HG02759 (cell line): Measurements from ENCODE around the gene SERPINE2.

Experiments
- ATAC-seq: cut with Tn5 transposase; IDR thresholded peaks from one replicate; pipeline ENCODE4 v1.9.1; 2021; ENCODE audit warnings: mild to moderate bottlenecking, moderate library complexity; ENCODE audit not compliant: unreplicated experiment

SERPINE2 gene

DNA sequence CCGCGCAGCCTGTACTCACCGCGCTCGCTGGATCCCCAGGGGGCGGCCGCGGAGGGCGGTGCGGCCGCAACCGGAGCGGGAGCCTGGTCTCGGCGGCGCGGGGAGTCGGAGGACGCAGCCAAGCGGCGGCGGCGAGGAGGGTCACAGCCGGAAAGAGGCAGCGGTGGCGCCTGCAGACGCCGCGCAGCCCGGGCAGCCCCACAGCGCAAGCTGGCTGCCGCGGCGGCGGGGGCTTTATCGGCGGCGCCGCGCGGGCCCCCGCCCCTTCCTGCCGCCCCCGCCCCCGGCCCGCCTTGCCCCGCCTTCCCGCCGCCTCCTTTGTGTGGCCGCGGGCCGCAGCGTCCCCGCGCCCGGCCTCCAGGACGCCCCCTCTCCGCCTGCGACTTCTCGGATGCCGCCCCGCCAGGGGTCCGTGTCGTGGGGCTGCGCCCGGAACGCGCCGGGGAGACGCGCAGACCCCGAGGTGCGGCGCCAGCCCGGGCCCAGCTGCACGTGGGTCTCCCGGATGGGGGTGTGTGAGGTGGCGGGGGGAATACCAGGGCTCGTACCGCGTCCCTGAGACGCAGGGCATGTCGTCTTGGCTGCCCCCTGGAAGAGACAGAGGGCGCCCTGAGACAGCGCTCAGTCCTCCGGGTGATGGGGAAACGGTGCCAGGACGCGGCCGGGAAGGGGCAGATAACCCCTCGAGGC, at the start of gene SERPINE2:
SERPINE2 (minus strand) TSS at position 207 of the 690 bp plus-strand sequence. CDS start 37,386 bp downstream, outside the sequence.
- ATAC-seq: peak; percentile 63

DNA sequence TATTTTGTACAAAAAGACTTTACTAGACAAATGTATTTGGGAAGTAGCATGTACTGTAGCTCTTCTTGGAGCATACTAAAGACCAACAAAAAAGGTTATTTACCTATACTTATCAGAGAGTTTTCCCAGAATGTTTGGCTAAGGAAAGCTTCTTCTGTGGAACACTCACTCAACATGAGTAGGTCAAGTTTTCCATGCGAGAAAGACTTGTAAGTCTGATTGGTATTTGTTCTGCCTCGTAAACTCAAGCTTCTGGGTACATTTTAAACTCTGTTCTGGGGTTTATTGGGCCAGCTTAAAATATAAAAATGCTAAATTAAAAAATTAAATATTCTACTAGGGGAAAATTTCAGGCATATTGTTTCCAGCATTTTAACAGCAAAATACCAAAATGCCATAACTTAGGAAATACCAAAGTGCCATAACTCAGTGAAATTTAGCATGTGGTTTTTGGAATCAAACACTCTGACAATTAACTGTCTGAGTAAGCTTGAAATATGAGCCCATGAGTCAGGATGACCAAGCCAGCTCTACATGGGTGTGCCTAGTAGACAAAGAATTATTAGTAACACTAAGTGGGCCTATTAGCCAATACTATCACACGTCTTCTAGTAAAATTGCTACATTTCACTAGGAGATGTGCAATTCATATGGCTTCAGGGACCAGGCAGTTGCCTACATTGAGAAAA, 47.3 kb upstream of the SERPINE2 start:
- ATAC-seq: no peak

GRCh38 chr2:224085811-224086210, 46.7 kb upstream of the SERPINE2 start:
- no peak for ATAC-seq

DNA sequence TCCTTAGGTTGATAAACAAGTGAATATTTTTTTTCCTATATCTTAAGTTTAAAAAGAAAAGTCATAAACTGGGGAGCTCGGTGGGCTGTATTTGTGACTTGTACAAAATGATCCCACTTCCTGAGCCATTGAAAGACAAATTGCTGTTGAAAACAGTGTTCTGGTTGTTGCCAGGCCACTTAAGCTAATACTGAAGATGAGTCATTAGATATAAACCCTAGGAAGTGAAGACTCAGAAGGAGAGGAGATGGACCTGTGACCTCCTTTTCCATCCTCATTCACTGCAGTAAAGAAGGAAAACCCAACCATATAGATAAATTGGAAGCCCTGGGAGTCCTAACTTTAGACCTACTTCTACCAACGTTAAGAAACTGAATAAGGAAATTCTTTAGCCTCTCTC, 46.2 kb upstream of the SERPINE2 start:
- no peak for ATAC-seq

GRCh38 chr2:224084266-224084892, 45.3 kb upstream of the SERPINE2 start:
- ATAC-seq: no peak

DNA sequence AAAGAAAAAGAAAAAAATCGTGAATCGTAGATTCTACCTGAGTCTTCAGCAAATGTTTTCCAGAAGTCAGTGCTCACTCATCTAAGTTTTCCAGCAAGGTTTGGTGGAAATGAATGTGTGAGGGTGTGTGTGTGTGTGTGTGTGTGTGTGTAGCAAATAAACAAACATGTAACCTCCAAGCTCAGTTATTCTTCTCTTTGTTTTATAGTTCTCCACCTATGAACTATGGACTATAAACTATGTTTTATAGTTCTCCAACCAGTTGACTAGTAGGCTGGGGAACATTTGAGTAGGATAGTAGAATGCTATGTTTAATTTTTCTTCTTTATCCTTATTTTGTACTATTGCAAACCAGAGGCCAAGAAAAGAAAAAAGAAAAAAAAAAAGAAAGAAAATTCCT, 44.6 kb upstream of the SERPINE2 start:
- ATAC-seq: no peak

- ATAC-seq: no peak
These were observed 39.6 kb upstream of the SERPINE2 start for GRCh38 chr2:224078656-224079055.

- no peak for ATAC-seq
These were observed 38.9 kb upstream of the SERPINE2 start for GRCh38 chr2:224077773-224078507.

DNA sequence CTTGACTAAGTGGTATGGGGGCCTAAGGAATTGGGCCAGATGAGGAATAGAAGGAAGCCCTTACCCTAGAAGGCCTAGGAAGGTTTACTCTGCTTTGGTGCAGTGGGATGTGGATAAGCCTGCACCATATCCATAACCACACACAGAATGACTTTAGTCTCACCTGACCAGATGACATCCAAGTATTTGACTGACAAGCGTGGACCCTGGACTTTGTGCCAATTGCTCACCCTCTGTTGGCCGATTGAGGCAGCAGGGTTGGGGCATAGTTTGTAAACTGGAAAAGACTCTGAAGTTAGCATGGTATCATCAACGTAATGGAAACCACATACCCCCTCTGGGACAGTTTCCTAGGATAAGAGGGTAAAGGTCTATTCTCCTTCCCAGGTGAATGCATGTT, 36.5 kb upstream of the SERPINE2 start:
- no peak for ATAC-seq

DNA sequence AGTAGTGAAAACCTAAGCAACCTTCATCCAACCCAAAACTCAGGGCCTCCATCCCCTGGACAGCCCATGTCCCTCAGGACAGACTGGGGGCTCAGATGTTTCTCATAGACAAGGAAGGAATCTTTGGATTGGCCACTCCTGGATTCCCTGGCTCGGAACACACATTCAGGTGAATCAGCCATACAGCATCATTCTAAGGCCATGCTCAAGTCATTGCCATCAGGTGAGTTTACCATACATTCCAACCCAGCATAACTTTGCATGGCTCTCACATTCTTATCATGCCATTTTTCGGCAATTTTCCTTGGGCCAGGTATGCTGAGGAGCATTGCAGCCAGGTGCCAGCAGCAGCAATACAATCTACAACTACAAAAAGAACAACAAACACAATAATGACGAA, 34.6 kb upstream of the SERPINE2 start:
- ATAC-seq: no peak

DNA sequence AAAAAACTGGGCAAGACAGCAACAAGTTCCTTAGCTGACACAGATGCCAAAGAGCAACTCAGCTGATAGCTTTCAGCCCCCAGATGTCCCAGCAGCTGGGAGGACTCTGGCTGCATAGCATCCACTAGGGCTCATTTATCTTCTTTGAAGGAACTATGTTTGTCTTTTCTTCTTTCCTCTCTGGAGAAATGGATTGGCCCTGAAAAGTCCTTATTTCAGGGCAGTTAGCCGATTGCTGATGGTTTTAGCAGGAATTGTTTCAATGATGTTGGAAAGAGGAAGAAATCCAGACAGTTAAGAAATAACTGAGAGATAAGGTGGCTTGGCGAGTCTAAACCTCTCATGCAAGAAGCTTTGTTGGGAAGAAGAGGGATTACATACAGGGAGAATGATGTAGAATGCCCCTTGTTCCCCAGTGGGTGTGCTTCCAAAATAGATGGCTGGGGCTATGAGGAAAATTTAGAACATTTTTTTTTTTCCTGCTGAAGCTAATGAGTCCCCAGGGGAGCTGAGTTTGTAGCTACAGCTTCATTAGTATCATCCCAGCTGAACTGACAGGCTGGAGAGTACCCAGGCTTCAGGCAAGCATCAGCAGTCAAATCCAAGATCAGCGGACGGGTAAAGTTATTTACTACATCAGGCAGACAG, 33.6 kb upstream of the SERPINE2 start:
- no peak for ATAC-seq

GRCh38 chr2:224069172-224069571, 30.1 kb upstream of the SERPINE2 start:
- ATAC-seq: no peak

GRCh38 chr2:224063298-224063648, 24.2 kb upstream of the SERPINE2 start:
- ATAC-seq: peak; percentile 15

GRCh38 chr2:224062481-224063297, 23.6 kb upstream of the SERPINE2 start:
- ATAC-seq: peak; percentile 35

- ATAC-seq: no peak
These were observed 21.8 kb upstream of the SERPINE2 start for GRCh38 chr2:224060783-224061482.

- ATAC-seq: no peak
These were observed 20.1 kb upstream of the SERPINE2 start for GRCh38 chr2:224059178-224059577.

- ATAC-seq: no peak
These were observed 19.1 kb upstream of the SERPINE2 start for GRCh38 chr2:224058048-224058775.

DNA sequence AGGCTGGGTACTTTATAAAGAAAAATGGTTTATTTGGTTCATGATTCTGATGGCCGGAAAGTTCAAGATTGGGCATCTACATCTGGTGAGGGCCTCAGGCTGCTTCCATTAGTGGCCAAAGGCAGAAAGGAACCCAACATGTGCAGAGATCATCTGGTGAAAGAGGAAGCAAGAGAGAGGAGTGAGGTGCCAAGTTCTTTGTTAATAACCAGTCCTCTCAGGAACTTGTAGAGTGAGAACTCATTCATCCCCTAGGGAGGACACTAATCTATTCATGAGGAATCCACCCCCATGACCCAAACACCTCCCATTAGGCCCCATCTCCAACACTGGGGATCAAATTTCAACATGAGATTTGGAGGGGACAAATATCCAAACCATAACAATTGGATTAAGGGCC, 17.8 kb upstream of the SERPINE2 start:
- ATAC-seq: no peak

GRCh38 chr2:224055101-224055500, 16.0 kb upstream of the SERPINE2 start:
- ATAC-seq: no peak
